Endothelial cell of umbilical vein (primary cell): Measurements from ENCODE around the gene TPD52L2. TPM values are rescaled to one million over a fixed set of nuclear protein-coding genes. Genes with fewer than 3 reads are reported as not detected.

Source experiments
- BruUV-seq: library from RNA; stranded (reverse); fragments of 400-500 nt; replicated peaks from 2 replicates; lab custom pipeline; 2021; lab: Mats Ljungman, UMichigan
- CTCF ChIA-PET: fragments of 300-600, 350-600 bp; sonication (Branson Sonifier 250); formaldehyde crosslinking; loops from one replicate; lab custom pipeline; 2021; ENCODE audit warnings: antibody characterized with exemption, inconsistent platforms; lab: Charles Lee
- POLR2A ChIA-PET: fragments of 300-600, 350-600 bp; sonication (Branson Sonifier 250); formaldehyde crosslinking; loops from one replicate; lab custom pipeline; 2021; ENCODE audit warnings: antibody characterized with exemption, inconsistent platforms; lab: Charles Lee
- DNase-seq: peaks from one replicate; pipeline ENCODE4 v3.0.0-alpha.2; 2011; ENCODE audit warnings: low read depth, low spot score
- FAIRE-seq: peaks from 2 replicates; lab custom pipeline; 2011; peaks lifted over from hg19 to GRCh38; lab: Jason Lieb, UNC
- H2AFZ ChIP-seq: 2 replicates; pipeline ENCODE4 v1.6.0; 2012; ENCODE audit warnings: low read depth, low read length, control low read depth, inconsistent platforms
- H3K27ac ChIP-seq: 2 replicates; pipeline ENCODE4 v1.5.1; 2011; ENCODE audit warnings: low read depth, mild to moderate bottlenecking, control low read depth, low read length, moderate library complexity; ENCODE audit not compliant: insufficient read depth
- H3K27me3 ChIP-seq, 2 experiments: 2 replicates each; pipeline versions ENCODE4 v1.6.0 to v1.6.1; 2011; ENCODE audit warnings: low read length in 2 of 2, mixed read lengths in 1 of 2; ENCODE audit not compliant: control insufficient read depth in 2 of 2, insufficient read depth in 2 of 2
- H3K36me3 ChIP-seq, 2 experiments: 2 replicates in 1 of 2; 3 replicates in 1 of 2; pipeline ENCODE4 v1.5.1; 2011; ENCODE audit warnings: low read length in 2 of 2, mild to moderate bottlenecking in 1 of 2, moderate library complexity in 1 of 2; ENCODE audit not compliant: control insufficient read depth in 2 of 2, insufficient read depth in 2 of 2; ENCODE audit errors: extremely low read depth in 1 of 2
- H3K4me1 ChIP-seq: 3 replicates; pipeline ENCODE4 v1.5.1; 2011; ENCODE audit warnings: mild to moderate bottlenecking, low read length; ENCODE audit not compliant: control insufficient read depth, insufficient read depth; ENCODE audit errors: extremely low read depth
- H3K4me2 ChIP-seq: 2 replicates; pipeline ENCODE4 v1.6.1; 2011; ENCODE audit warnings: low read length, control low read depth, mixed read lengths; ENCODE audit not compliant: insufficient read depth
- H3K4me3 ChIP-seq, 3 experiments: fragments of 200-600 bp in 1 of 3; sonication (generic), shearing (Covaris generic) in 1 of 3; replicated peaks in 1 of 3; 2 replicates each; pipeline ENCODE4 v1.5.1; 2011 to 2016; ENCODE audit warnings: control low read depth in 3 of 3, low read length in 3 of 3, mild to moderate bottlenecking in 2 of 3, inconsistent platforms in 1 of 3, low read depth in 1 of 3, moderate library complexity in 1 of 3; ENCODE audit not compliant: insufficient read depth in 1 of 3
- H3K79me2 ChIP-seq: 2 replicates; pipeline ENCODE4 v1.6.0; 2012; ENCODE audit warnings: low read length, inconsistent platforms; ENCODE audit not compliant: control insufficient read depth, insufficient read depth
- H3K9ac ChIP-seq: replicated peaks from 2 replicates; pipeline ENCODE3; 2011; ENCODE audit warnings: low read length, control low read depth; ENCODE audit not compliant: insufficient read depth; ENCODE audit errors: extremely low read depth
- H3K9me1 ChIP-seq: replicated peaks from 3 replicates; pipeline ENCODE4 v1.6.0; 2011; ENCODE audit warnings: mild to moderate bottlenecking, low read length; ENCODE audit not compliant: control insufficient read depth, insufficient read depth; ENCODE audit errors: extremely low read depth
- H3K9me3 ChIP-seq: replicated peaks from 2 replicates; pipeline ENCODE4 v1.5.1; 2012; ENCODE audit warnings: low read length, inconsistent platforms; ENCODE audit not compliant: control insufficient read depth, insufficient read depth
- H4K20me1 ChIP-seq: replicated peaks from 2 replicates; pipeline ENCODE3; 2011; ENCODE audit warnings: mild to moderate bottlenecking, low read length; ENCODE audit not compliant: control insufficient read depth, insufficient read depth; ENCODE audit errors: extremely low read depth
- EZH2 ChIP-seq: IDR thresholded peaks from 2 replicates; pipeline ENCODE4 v1.6.1; 2012; ENCODE audit warnings: borderline replicate concordance, low read depth, mild to moderate bottlenecking, moderate library complexity, low read length, inconsistent platforms; ENCODE audit not compliant: severe bottlenecking
- GATA2 ChIP-seq: IDR thresholded peaks from 2 replicates; pipeline ENCODE4 v1.7.0; 2011; ENCODE audit warnings: low read depth, mild to moderate bottlenecking, moderate library complexity, mixed read lengths, low read length; ENCODE audit not compliant: insufficient read length, insufficient read depth
- JUN ChIP-seq: IDR thresholded peaks from 2 replicates; pipeline ENCODE4 v1.6.1; 2011; ENCODE audit warnings: borderline replicate concordance, low read depth; ENCODE audit not compliant: insufficient read length, insufficient read depth
- MYC ChIP-seq: IDR thresholded peaks from one replicate; pipeline ENCODE4 v1.6.1; 2011; ENCODE audit warnings: mild to moderate bottlenecking, low read depth, low read length
- POLR2A ChIP-seq: IDR thresholded peaks from 2 replicates; pipeline ENCODE4 v1.6.1; 2012; ENCODE audit warnings: low read depth, mild to moderate bottlenecking, control low read depth, low read length
- POLR2AphosphoS5 ChIP-seq: IDR thresholded peaks from 2 replicates; pipeline ENCODE4 v1.6.1; 2012; ENCODE audit warnings: low read depth, mild to moderate bottlenecking, control low read depth, low read length, moderate library complexity; ENCODE audit not compliant: insufficient read depth
- dilution Hi-C: fragments of 300-500 bp; cut with MboI; formaldehyde crosslinking; loops from one replicate; pipeline ENCODE4 v1.15.0; 2019; ENCODE audit warnings: low sequenced_read_pairs; ENCODE audit not compliant: extremely low pct_ligation_motif_present
- intact Hi-C: fragments of 100-400 bp; cut with micrococcal nuclease; formaldehyde crosslinking; loops from one replicate; pipeline ENCODE4 v1.10.0; 2022
- polyA plus RNA-seq, 4 experiments: library from polyadenylated mRNA; depleted of rRNA in 3 of 4; stranded (reverse) in 3 of 4; unstranded in 1 of 4; fragments of >200 nt; gene quantifications; 2 replicates each; pipeline versions ENCODE4 v1.2.1 to v1.2.3, GENCODE V29; 2011 to 2012; ENCODE audit warnings: missing spikeins in 1 of 4
- total RNA-seq: library from RNA; stranded (reverse); gene quantifications from 2 replicates; pipeline ENCODE4 v1.2.3, GENCODE V29; 2021
- TF ChIP-seq, protein P1 (sequence below), 2 donors: IDR thresholded peaks; 1 replicate in 1 of 2; 2 replicates in 1 of 2; pipeline ENCODE4 v1.5.1; 2011; ENCODE audit warnings: low read length in 2 of 2, mild to moderate bottlenecking in 2 of 2, moderate library complexity in 2 of 2, control low read depth in 1 of 2, inconsistent platforms in 1 of 2, low read depth in 1 of 2; ENCODE audit not compliant: insufficient read depth in 1 of 2; ENCODE audit errors: extremely low read depth in 1 of 2
- TF ChIP-seq, protein P2 (sequence below): IDR thresholded peaks from 2 replicates; pipeline ENCODE4 v1.6.1; 2011; ENCODE audit not compliant: insufficient read depth, insufficient read length

TPD52L2 gene
- total and polyA plus RNA-seq, 2 donors (not counting 3 experiments of a cell fraction or from before 2014, with no cell fraction given) = 123 to 142 TPM

DNA sequence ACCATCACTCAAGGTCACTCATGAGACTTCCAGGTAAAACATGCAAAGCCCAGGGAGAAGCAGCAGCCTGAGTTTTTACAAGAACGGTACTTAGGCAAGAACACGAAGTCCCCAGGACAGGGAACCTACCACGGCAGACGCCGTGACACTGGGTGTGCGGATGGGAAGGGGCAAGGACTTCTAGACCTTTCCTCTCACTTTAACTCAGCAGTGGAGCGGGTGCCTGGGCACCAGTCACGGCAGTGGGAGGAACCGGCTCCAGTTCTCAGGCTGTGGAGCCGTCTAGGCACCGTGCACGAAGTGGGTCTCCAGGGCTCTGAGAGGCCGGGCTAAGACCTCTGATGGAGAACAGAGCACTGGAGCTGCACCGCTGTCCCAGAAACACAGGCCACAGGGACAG lies 36.5 kb upstream of the TPD52L2 start:
- BruUV-seq = no TSS peak
- POLR2A ChIA-PET = no interaction called here

More for the DNA sequence above, 36.5 kb upstream of the TPD52L2 start:
- FAIRE-seq (no peak), DNase-seq (no peak)
- Histone ChIP-seq H3K4me2 (no peak overlapping the region), H3K4me1 (peaks cover 7% of the 10 kb centered on the region), H3K4me3 (no peak overlapping the region), H2AFZ (no peak overlapping the region), H3K36me3 (no peaks in the 10 kb centered on the region), H3K9me3 (no peaks in the 10 kb centered on the region), H3K27ac (no peak overlapping the region), H3K9me1 (no peaks in the 10 kb centered on the region), H3K79me2 (no peaks in the 10 kb centered on the region), H3K27me3 (peaks cover 18 to 32% of the 10 kb centered on the region in 2 experiments), H3K9ac (no peak overlapping the region), H4K20me1 (no peaks in the 10 kb centered on the region)
- TF ChIP-seq JUN (no peak), POLR2AphosphoS5 (no peak), EZH2 (no peak), GATA2 (no peak), MYC (no peak), POLR2A (no peak)
- TF ChIP-seq, protein P1, sequence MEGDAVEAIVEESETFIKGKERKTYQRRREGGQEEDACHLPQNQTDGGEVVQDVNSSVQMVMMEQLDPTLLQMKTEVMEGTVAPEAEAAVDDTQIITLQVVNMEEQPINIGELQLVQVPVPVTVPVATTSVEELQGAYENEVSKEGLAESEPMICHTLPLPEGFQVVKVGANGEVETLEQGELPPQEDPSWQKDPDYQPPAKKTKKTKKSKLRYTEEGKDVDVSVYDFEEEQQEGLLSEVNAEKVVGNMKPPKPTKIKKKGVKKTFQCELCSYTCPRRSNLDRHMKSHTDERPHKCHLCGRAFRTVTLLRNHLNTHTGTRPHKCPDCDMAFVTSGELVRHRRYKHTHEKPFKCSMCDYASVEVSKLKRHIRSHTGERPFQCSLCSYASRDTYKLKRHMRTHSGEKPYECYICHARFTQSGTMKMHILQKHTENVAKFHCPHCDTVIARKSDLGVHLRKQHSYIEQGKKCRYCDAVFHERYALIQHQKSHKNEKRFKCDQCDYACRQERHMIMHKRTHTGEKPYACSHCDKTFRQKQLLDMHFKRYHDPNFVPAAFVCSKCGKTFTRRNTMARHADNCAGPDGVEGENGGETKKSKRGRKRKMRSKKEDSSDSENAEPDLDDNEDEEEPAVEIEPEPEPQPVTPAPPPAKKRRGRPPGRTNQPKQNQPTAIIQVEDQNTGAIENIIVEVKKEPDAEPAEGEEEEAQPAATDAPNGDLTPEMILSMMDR (IDR thresholded peaks at IDR 0.05; ENCODE audit: extremely low read depth in 1 of 2, insufficient read depth in 1 of 2, low read depth in 1 of 2, low read length in 2 of 2) = no peak
- TF ChIP-seq, protein P2, sequence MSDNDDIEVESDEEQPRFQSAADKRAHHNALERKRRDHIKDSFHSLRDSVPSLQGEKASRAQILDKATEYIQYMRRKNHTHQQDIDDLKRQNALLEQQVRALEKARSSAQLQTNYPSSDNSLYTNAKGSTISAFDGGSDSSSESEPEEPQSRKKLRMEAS = no peak
- dilution Hi-C loops (no loop called here), intact Hi-C loops (loop anchor here (5.0 kb wide), 1 partner anchor 34 kb away; the partner anchor contains the start of gene ABHD16B)
- CTCF ChIA-PET = no interaction called here
